ENCODE data around the gene GATAD2A. TPM values are rescaled to one million over a fixed set of nuclear protein-coding genes. Genes with fewer than 3 reads are reported as not detected.

Gene GATAD2A
- total and polyA plus RNA-seq, 9 of the 15 experiments (the other 6 are each of a cell fraction or from before 2014, with no cell fraction given) = 2.4 to 226 (median 44.2) TPM

GRCh38 chr19:19551853-19552192, 146.3 kb downstream of the GATAD2A start:
- no peak for DNase-seq (ENCODE audit: extremely low read depth in 1 of 4, low spot score in 3 of 4)
- no peaks in the 10 kb centered on the region for H3K36me3 ChIP-seq (ENCODE audit: control insufficient read depth, insufficient read depth, low read length)
- peak overlapping the region in 1 of 2 experiments; percentile 71; a peak in 2 of 4 replicates for H3K9ac ChIP-seq (ENCODE audit: insufficient read depth in 1 of 2, low read depth in 2 of 2, low read length in 2 of 2)
- no peaks in the 10 kb centered on the region for H3K9me3 ChIP-seq (replicated peaks; ENCODE audit: control insufficient read depth, insufficient read depth, low read depth, low read length)
- intact Hi-C loops (cut with micrococcal nuclease) (loop anchor here (5.0 kb wide), 1 partner anchor 90 kb away; the partner anchor contains the start of gene GMIP), in situ Hi-C loops (cut with MboI) (loop anchor here (10.0 kb wide), 1 partner anchor 403 kb away; no protein-coding TSS in a partner anchor)
- H3K27me3 ChIP-seq (ENCODE audit: control insufficient read depth in 2 of 2, insufficient read depth in 2 of 2, low read length in 2 of 2) = peaks cover 2 to 38% of the 10 kb centered on the region in 2 experiments
- no TSS peak for BruUV-seq (replicated peaks)
- no peak overlapping the region for H3K27ac ChIP-seq (ENCODE audit: extremely low read depth, low read depth, low read length)
- H2AFZ ChIP-seq (ENCODE audit: low read depth, low read length) = no peak overlapping the region
- no peak overlapping the region for H3K4me2 ChIP-seq (ENCODE audit: insufficient read depth, low read length)
- H4K20me1 ChIP-seq (replicated peaks; ENCODE audit: control insufficient read depth, insufficient read depth, low read length) = 0 out of 2 replicates have a peak, but pooled peaks cover 5% of the 10 kb centered on the region
- ChIA-PET POLR2A (interaction anchor here (0.6 to 1.9 kb wide), 4 partner anchors 19 to 154 kb away, joined by 3 to 7 read pairs (median 4); partner anchors contain the start of gene NDUFA13), CTCF (ENCODE audit: low intra/inter-chr PET ratio) (no interaction called here)
- no peak overlapping the region for H3K4me3 ChIP-seq
- H3K9me1 ChIP-seq (ENCODE audit: control insufficient read depth, insufficient read depth, low read length) = no peaks in the 10 kb centered on the region
- ATAC-seq = no peak
- 12% methylated on average over 14 of the region's 14 CpGs for WGBS (ENCODE audit: insufficient coverage, low coverage, missing lambda C conversion rate)
- no peaks in the 10 kb centered on the region for H3K79me2 ChIP-seq (ENCODE audit: control insufficient read depth, insufficient read depth, low read length)
- no peak for FAIRE-seq
- TF ChIP-seq DIDO1 (tag; IDR thresholded peaks at IDR 0.05; ENCODE audit: low read depth) (no peak), RHOXF2B (CRISPR knock-in tag; conservative IDR thresholded peaks at IDR 0.05) (no peak), WHSC1 (IDR thresholded peaks at IDR 0.05; ENCODE audit: low read length) (no peak)
- peaks cover 0 to 32% of the 10 kb centered on the region in 2 experiments; a peak in 2 of 5 replicates for H3K4me1 ChIP-seq (replicated peaks in 1 of 2; ENCODE audit: control insufficient read depth in 2 of 2, insufficient read depth in 2 of 2, low read length in 2 of 2)

GRCh38 chr19:19552798-19553197, 147.3 kb downstream of the GATAD2A start:
- CTCF ChIA-PET (ENCODE audit: low intra/inter-chr PET ratio) = interaction anchor here (1.1 kb wide), 1 partner anchor 687 kb away, joined by 3 read pairs; no protein-coding TSS in a partner anchor
- peak in 1 of 2 experiments; percentile 61; a peak in 2 of 4 replicates for TF ChIP-seq KDM1A (IDR thresholded peaks at IDR 0.05)
- peak; percentile 64 for TF ChIP-seq ZFP36 (IDR thresholded peaks at IDR 0.05; ENCODE audit: low read depth, low read length, partially characterized antibody)
- 0 out of 2 replicates have a peak, but pooled peaks have one; percentile 15 for TF ChIP-seq ZNF740 (CRISPR knock-in tag; IDR thresholded peaks at IDR 0.05)
- peak in 1 of 2 experiments; percentile 69; a peak in 2 of 4 replicates for TF ChIP-seq ZNF740 (tag; IDR thresholded peaks at IDR 0.05)
- peak; percentile 60 to 76 (median 66) for TF ChIP-seq CTCF (IDR thresholded peaks at IDR 0.05 in 2 of 3, conservative IDR thresholded peaks at IDR 0.05 in 1 of 3; ENCODE audit: insufficient read depth in 2 of 3, low read depth in 1 of 3, low read length in 3 of 3)
- peak; percentile 38 for TF ChIP-seq RBM25 (IDR thresholded peaks at IDR 0.05; ENCODE audit: low read depth, low read length, severe bottlenecking)
- TF ChIP-seq RAD21 (CRISPR knock-in tag; conservative IDR thresholded peaks at IDR 0.05 in 1 of 2, IDR thresholded peaks at IDR 0.05 in 1 of 2) = peak in 1 of 2 experiments; percentile 61; a peak in 2 of 4 replicates

More at GRCh38 chr19:19552798-19553197, 147.3 kb downstream of the GATAD2A start:
- Histone ChIP-seq H3K79me2 (ENCODE audit: control insufficient read depth, insufficient read depth, low read length) (no peaks in the 10 kb centered on the region), H3K9me3 (replicated peaks; ENCODE audit: control insufficient read depth, insufficient read depth, low read depth, low read length) (no peaks in the 10 kb centered on the region), H2AFZ (ENCODE audit: low read depth, low read length) (no peak overlapping the region), H3K9me1 (ENCODE audit: control insufficient read depth, insufficient read depth, low read length) (no peaks in the 10 kb centered on the region), H3K27ac (ENCODE audit: extremely low read depth, low read depth, low read length) (no peak overlapping the region), H3K4me2 (ENCODE audit: insufficient read depth, low read length) (no peak overlapping the region), H3K4me1 (replicated peaks in 1 of 2; ENCODE audit: control insufficient read depth in 2 of 2, insufficient read depth in 2 of 2, low read length in 2 of 2) (peaks cover 0 to 30% of the 10 kb centered on the region in 2 experiments; a peak in 2 of 5 replicates), H3K9ac (ENCODE audit: insufficient read depth in 1 of 2, low read depth in 2 of 2, low read length in 2 of 2) (no peak overlapping the region), H3K4me3 (no peak overlapping the region), H4K20me1 (replicated peaks; ENCODE audit: control insufficient read depth, insufficient read depth, low read length) (0 out of 2 replicates have a peak, but pooled peaks cover 5% of the 10 kb centered on the region), H3K36me3 (ENCODE audit: control insufficient read depth, insufficient read depth, low read length) (no peaks in the 10 kb centered on the region), H3K27me3 (ENCODE audit: control insufficient read depth in 2 of 2, insufficient read depth in 2 of 2, low read length in 2 of 2) (peaks cover 2 to 34% of the 10 kb centered on the region in 2 experiments; a peak in 4 of 5 replicates)
- in situ Hi-C loops (cut with MboI) (loop anchor here (10.0 kb wide), 1 partner anchor 402 kb away; no protein-coding TSS in a partner anchor), intact Hi-C loops (cut with micrococcal nuclease) (loop anchor here (5.0 kb wide), 1 partner anchor 90 kb away; the partner anchor contains the start of gene GMIP)
- DNase-seq (ENCODE audit: extremely low read depth in 1 of 4, low spot score in 3 of 4) = peak; percentile 57 to 74 (median 72)
- no peak for FAIRE-seq
- peak; percentile 80 for ATAC-seq
- BruUV-seq (replicated peaks) = no TSS peak
- WGBS (ENCODE audit: insufficient coverage, low coverage, missing lambda C conversion rate) = 2% methylated on average over 5 of the region's 6 CpGs
- POLR2A ChIA-PET = interaction anchor here (0.6 to 0.8 kb wide), 3 partner anchors 12 to 253 kb away, joined by 3 to 4 read pairs (median 3); no protein-coding TSS in a partner anchor
